D721Med (cell line): ENCODE measurements around the gene ANK3.

Experiments used
- DNase-seq: peaks from one replicate; pipeline ENCODE4 v3.0.0; 2011; ENCODE audit warnings: low spot score; ENCODE audit not compliant: insufficient read length
- FAIRE-seq: peaks from 2 replicates; lab custom pipeline; 2011; peaks lifted over from hg19 to GRCh38; lab: Jason Lieb, UNC
- CTCF ChIP-seq: IDR thresholded peaks from 2 replicates; pipeline ENCODE4 v1.5.1; 2012; ENCODE audit warnings: mild to moderate bottlenecking, control low read depth; ENCODE audit not compliant: insufficient read depth; ENCODE audit errors: missing control alignments

The ANK3 gene

GRCh38 chr10:60163786-60164185 is 225.9 kb downstream of the ANK3 start:
- FAIRE-seq, result no peak

GRCh38 chr10:60162631-60163030 is 227.0 kb downstream of the ANK3 start:
- FAIRE-seq, result no peak
- TF ChIP-seq CTCF, result no peak
- no peak for DNase-seq

More at GRCh38 chr10:60163786-60164185, 225.9 kb downstream of the ANK3 start:
- no peak for TF ChIP-seq CTCF
- DNase-seq, result no peak

- DNase-seq (no peak), FAIRE-seq (no peak)
Measured at GRCh38 chr10:60155943-60156683, 233.6 kb downstream of the ANK3 start.

GRCh38 chr10:60155099-60155877 is 234.4 kb downstream of the ANK3 start:
- no peak for DNase-seq
- no peak for FAIRE-seq
- TF ChIP-seq CTCF, result no peak

More at GRCh38 chr10:60155943-60156683, 233.6 kb downstream of the ANK3 start:
- no peak for TF ChIP-seq CTCF

- FAIRE-seq, result no peak
- TF ChIP-seq CTCF, result no peak
Measured at GRCh38 chr10:60149003-60149402, 240.7 kb downstream of the ANK3 start.

GRCh38 chr10:60148266-60148840 is 241.3 kb downstream of the ANK3 start:
- no peak for DNase-seq
- no peak for TF ChIP-seq CTCF
- FAIRE-seq, result no peak

More at GRCh38 chr10:60149003-60149402, 240.7 kb downstream of the ANK3 start:
- no peak for DNase-seq
